Testis (tissue), 3 donors: Measurements from ENCODE around the gene UNC13B. TPM values are rescaled to one million over a fixed set of nuclear protein-coding genes. Genes with fewer than 3 reads are reported as not detected.

ENCODE experiments used
- DNase-seq: peaks from one replicate; pipeline ENCODE4 v3.0.0-alpha.2; 2019
- H3K27ac ChIP-seq, 2 donors: fragments of 200-600 bp; sonication (generic); one replicate each; pipeline ENCODE4 v1.5.1; 2019
- H3K27me3 ChIP-seq: fragments of 200-600 bp; sonication (generic); one replicate; pipeline ENCODE4 v1.5.1; 2019
- H3K36me3 ChIP-seq: fragments of 200-600 bp; sonication (generic); one replicate; pipeline ENCODE4 v1.5.1; 2017; ENCODE audit warnings: low read depth; ENCODE audit errors: missing control alignments
- H3K4me1 ChIP-seq: fragments of 200-600 bp; sonication (generic); one replicate; pipeline ENCODE4 v1.5.1; 2019
- H3K4me3 ChIP-seq, 2 donors: fragments of 200-600 bp; sonication (generic); one replicate each; pipeline ENCODE4 v1.5.1; 2017 to 2019
- H3K9me3 ChIP-seq: fragments of 200-600 bp; sonication (generic); one replicate; pipeline ENCODE4 v1.5.1; 2017
- CTCF ChIP-seq, 3 experiments: fragments of 450-650 bp in 2 of 3; fragments of 200-600 bp in 1 of 3; sonication (generic) in 1 of 3; IDR thresholded peaks; one replicate each; pipeline ENCODE4 v1.5.1; 2016 to 2019; ENCODE audit warnings: antibody characterized with exemption in 3 of 3, mild to moderate bottlenecking in 2 of 3, moderate library complexity in 1 of 3
- POLR2A ChIP-seq: fragments of 450-650 bp; IDR thresholded peaks from one replicate; pipeline ENCODE4 v1.6.1; 2017; ENCODE audit warnings: antibody characterized with exemption, mild to moderate bottlenecking, moderate library complexity
- WGBS, 2 donors: methylation state at CpG; one replicate each; pipeline ENCODE4 v1.1.5; 2018; 5-methylcytosine and 5-hydroxymethylcytosine counted together
- intact Hi-C: fragments of 100-400 bp; cut with DNase I; formaldehyde crosslinking; loops from one replicate; pipeline ENCODE4 v1.15.1; 2023; ENCODE audit warnings: low total_unique reads
- polyA plus RNA-seq: library from polyadenylated mRNA; stranded (reverse); fragments of 350-450 nt; fragmentation: Illumina TruSeq; extraction: RNeasy Lipid Tissue Mini Kit (QIAGEN cat#74804); gene quantifications from one replicate; pipeline ENCODE4 v1.2.3, GENCODE V29; 2014; ENCODE audit warnings: low read depth, low replicate concordance; ENCODE audit not compliant: insufficient read depth
- total RNA-seq, 2 donors: library from RNA; depleted of rRNA; stranded (reverse); fragments of >200 nt; gene quantifications; one replicate each; pipeline ENCODE4 v1.2.3, GENCODE V29; 2016

Gene UNC13B
- total and polyA plus RNA-seq, 3 donors from 2014 or later, result 37.0 to 51.0 (median 40.2) TPM

- WGBS, 2 donors, result 75 to 83% methylated on average over 1 of the region's 1 CpG
- intact Hi-C loops, result no loop called here
Measured at GRCh38 chr9:35436933-35437332, 275.1 kb downstream of the UNC13B start.

GRCh38 chr9:35446012-35446411, 284.2 kb downstream of the UNC13B start:
- H3K27ac ChIP-seq, result no peak overlapping the region
- no peak overlapping the region for H3K4me3 ChIP-seq
- WGBS, 2 donors, result 90 to 91% methylated on average over 3 of the region's 3 CpGs
- H3K4me1 ChIP-seq, result no peaks in the 10 kb centered on the region
- intact Hi-C loops, result no loop called here
- TF ChIP-seq CTCF (IDR thresholded peaks at IDR 0.05) (no peak), POLR2A (no peak)
- no peaks in the 10 kb centered on the region for H3K9me3 ChIP-seq
- H3K36me3 ChIP-seq, result no peaks in the 10 kb centered on the region
- DNase-seq, result no peak
- H3K27me3 ChIP-seq, result no peaks in the 10 kb centered on the region

More at GRCh38 chr9:35436933-35437332, 275.1 kb downstream of the UNC13B start:
- H3K27me3 ChIP-seq, result no peaks in the 10 kb centered on the region
- H3K4me3 ChIP-seq, result no peak overlapping the region
- no peak for DNase-seq
- H3K9me3 ChIP-seq, result no peaks in the 10 kb centered on the region
- no peaks in the 10 kb centered on the region for H3K4me1 ChIP-seq
- no peak overlapping the region for H3K27ac ChIP-seq
- no peaks in the 10 kb centered on the region for H3K36me3 ChIP-seq
- TF ChIP-seq CTCF (IDR thresholded peaks at IDR 0.05) (no peak), POLR2A (no peak)

- no peaks in the 10 kb centered on the region for H3K9me3 ChIP-seq
- 52 to 59% methylated on average over 1 of the region's 1 CpG for WGBS, 2 donors
- no peak for TF ChIP-seq POLR2A
- TF ChIP-seq CTCF (IDR thresholded peaks at IDR 0.05), result no peak
- H3K27me3 ChIP-seq, result no peaks in the 10 kb centered on the region
- DNase-seq, result no peak
- H3K4me1 ChIP-seq, result no peaks in the 10 kb centered on the region
- H3K27ac ChIP-seq, result no peak overlapping the region
- no peaks in the 10 kb centered on the region for H3K36me3 ChIP-seq
- no peak overlapping the region for H3K4me3 ChIP-seq
- intact Hi-C loops, result no loop called here
Measured at GRCh38 chr9:35448496-35448895, 286.7 kb downstream of the UNC13B start.

- Histone ChIP-seq H3K27me3 (no peaks in the 10 kb centered on the region), H3K27ac (no peak overlapping the region), H3K4me3 (no peak overlapping the region), H3K36me3 (no peaks in the 10 kb centered on the region), H3K4me1 (no peaks in the 10 kb centered on the region), H3K9me3 (no peaks in the 10 kb centered on the region)
- DNase-seq, result no peak
- TF ChIP-seq POLR2A (no peak), CTCF (IDR thresholded peaks at IDR 0.05) (no peak)
- intact Hi-C loops, result no loop called here
- 100% methylated on average over 2 of the region's 2 CpGs; no CpG with 5 or more reads in 1 of the 2 donors for WGBS, 2 donors
Measured at GRCh38 chr9:35452481-35452880, 290.7 kb downstream of the UNC13B start.

- H3K4me1 ChIP-seq, result no peaks in the 10 kb centered on the region
- DNase-seq, result no peak
- 81 to 100% methylated on average over 1 to 2 of the region's 2 CpGs for WGBS, 2 donors
- no peaks in the 10 kb centered on the region for H3K9me3 ChIP-seq
- no peak overlapping the region for H3K4me3 ChIP-seq
- no peak overlapping the region for H3K27ac ChIP-seq
- intact Hi-C loops, result no loop called here
- no peaks in the 10 kb centered on the region for H3K36me3 ChIP-seq
- H3K27me3 ChIP-seq, result no peaks in the 10 kb centered on the region
- no peak for TF ChIP-seq POLR2A
- no peak for TF ChIP-seq CTCF (IDR thresholded peaks at IDR 0.05)
Measured at GRCh38 chr9:35453786-35454185, 292.0 kb downstream of the UNC13B start.
